HepG2 (cell line): ENCODE data around the gene ZKSCAN8. TPM values are rescaled to one million over a fixed set of nuclear protein-coding genes. Genes with fewer than 3 reads are reported as not detected.
A peak's percentile ranks its signal among the peaks of the same experiment; 100 is the strongest.

Experiments
- ATM ChIP-seq: fragments of 450-650 bp; IDR thresholded peaks from 2 replicates; pipeline ENCODE4 v1.7.1; 2017; ENCODE audit warnings: mild to moderate bottlenecking, borderline replicate concordance
- CAMTA2 ChIP-seq: sonication (generic); formaldehyde crosslinking; IDR thresholded peaks from 2 replicates; pipeline ENCODE4 v1.4.0; 2020; ENCODE audit warnings: mild to moderate bottlenecking, missing genetic modification reagents, borderline replicate concordance
- CEBPB ChIP-seq: IDR thresholded peaks from 2 replicates; pipeline ENCODE4 v1.6.1; 2011; ENCODE audit warnings: low read depth, low read length, improper control_type of control experiment, borderline replicate concordance
- DPF2 ChIP-seq: sonication (generic); formaldehyde crosslinking; IDR thresholded peaks from 2 replicates; pipeline ENCODE4 v1.4.0; 2020; ENCODE audit warnings: mild to moderate bottlenecking, low read depth, missing genetic modification reagents, borderline replicate concordance
- ERF ChIP-seq: IDR thresholded peaks from 2 replicates; pipeline ENCODE4 v1.6.1; 2018; ENCODE audit warnings: missing biosample characterization, missing genetic modification reagents
- GZF1 ChIP-seq: sonication (generic); formaldehyde crosslinking; IDR thresholded peaks from 2 replicates; pipeline ENCODE4 v1.5.1; 2020; ENCODE audit warnings: mild to moderate bottlenecking, missing genetic modification reagents
- HNRNPLL ChIP-seq: fragments of 200-400 bp; formaldehyde crosslinking; IDR thresholded peaks from 2 replicates; pipeline ENCODE4 v1.6.1; 2017; ENCODE audit warnings: mild to moderate bottlenecking, low read depth, low read length; ENCODE audit not compliant: poor library complexity, severe bottlenecking
- HOXD1 ChIP-seq: sonication (generic); formaldehyde crosslinking; IDR thresholded peaks from 2 replicates; pipeline ENCODE4 v1.5.0; 2020; ENCODE audit warnings: missing genetic modification reagents
- IRF9 ChIP-seq: sonication (generic); formaldehyde crosslinking; IDR thresholded peaks from 2 replicates; pipeline ENCODE4 v1.8.0; 2022; ENCODE audit warnings: missing genetic modification reagents, mild to moderate bottlenecking, borderline replicate concordance
- JARID2 ChIP-seq: sonication (generic); formaldehyde crosslinking; IDR thresholded peaks from 2 replicates; pipeline ENCODE4 v1.8.1; 2023; ENCODE audit warnings: missing genetic modification reagents, inconsistent platforms; ENCODE audit not compliant: insufficient replicate concordance
- JUNB ChIP-seq: sonication (generic); formaldehyde crosslinking; IDR thresholded peaks from 2 replicates; pipeline ENCODE4 v1.8.0; 2022; ENCODE audit warnings: missing genetic modification reagents, mild to moderate bottlenecking, borderline replicate concordance
- MLXIP ChIP-seq: sonication (generic); formaldehyde crosslinking; IDR thresholded peaks from 2 replicates; pipeline ENCODE4 v1.9.0; 2021; ENCODE audit warnings: missing genetic modification reagents, borderline replicate concordance
- POLR2G ChIP-seq: fragments of 200-400 bp; formaldehyde crosslinking; IDR thresholded peaks from 2 replicates; pipeline ENCODE4 v1.6.1; 2018; ENCODE audit warnings: mild to moderate bottlenecking, low read depth, low read length, moderate library complexity
- PTBP1 ChIP-seq: fragments of 200-400 bp; formaldehyde crosslinking; IDR thresholded peaks from 2 replicates; pipeline ENCODE4 v1.6.1; 2018; ENCODE audit warnings: low read length, low read depth; ENCODE audit not compliant: poor library complexity, severe bottlenecking
- RELA ChIP-seq: sonication (generic); formaldehyde crosslinking; IDR thresholded peaks from 2 replicates; pipeline ENCODE4 v1.4.0; 2020; ENCODE audit warnings: missing genetic modification reagents
- SPEN ChIP-seq: sonication (generic); formaldehyde crosslinking; IDR thresholded peaks from 2 replicates; pipeline ENCODE4 v1.5.1; 2020; ENCODE audit warnings: low read depth, mild to moderate bottlenecking, missing genetic modification reagents
- SUZ12 ChIP-seq: fragments of 150-350 bp; IDR thresholded peaks from 2 replicates; pipeline ENCODE4 v1.6.1; 2014; ENCODE audit warnings: low read depth, low read length
- ZBTB4 ChIP-seq: sonication (generic); formaldehyde crosslinking; IDR thresholded peaks from 2 replicates; pipeline ENCODE4 v1.4.0; 2020; ENCODE audit warnings: missing genetic modification reagents, mild to moderate bottlenecking, borderline replicate concordance
- ZNF430 ChIP-seq: sonication (generic); formaldehyde crosslinking; IDR thresholded peaks from 2 replicates; pipeline ENCODE4 v1.9.0; 2021; ENCODE audit warnings: mild to moderate bottlenecking, missing genetic modification reagents
- ZNF670 ChIP-seq: sonication (generic); formaldehyde crosslinking; IDR thresholded peaks from 2 replicates; pipeline ENCODE4 v1.8.0; 2022; ENCODE audit warnings: mild to moderate bottlenecking, missing genetic modification reagents, borderline replicate concordance
- ZNF746 ChIP-seq: sonication (generic); formaldehyde crosslinking; IDR thresholded peaks from 2 replicates; pipeline ENCODE4 v1.8.0; 2022; ENCODE audit warnings: mild to moderate bottlenecking, missing genetic modification reagents
- polyA plus RNA-seq, 8 experiments: library from polyadenylated mRNA; depleted of rRNA in 3 of 8; stranded (reverse) in 7 of 8; unstranded in 1 of 8; fragments of >200 nt; fragmentation: Illumina TruSeq in 4 of 8; extraction: Trizol in 4 of 8; gene quantifications; 2 replicates each; pipeline versions ENCODE4 v1.2.1 to v1.2.3, GENCODE V29; 2011 to 2016; ENCODE audit warnings: low read depth in 4 of 8, missing spikeins in 1 of 8, mixed read lengths in 1 of 8; ENCODE audit not compliant: insufficient read depth in 1 of 8
- total RNA-seq, 5 experiments: library from RNA; depleted of rRNA; stranded (reverse); fragments of >200 nt; fragmentation: Illumina TruSeq; extraction: Trizol; gene quantifications; 2 replicates each; pipeline ENCODE4 v1.2.3, GENCODE V29; 2016; ENCODE audit warnings: low read depth in 1 of 5

ZKSCAN8 gene
- total and polyA plus RNA-seq, 2 of the 13 experiments (the other 11 are each of a cell fraction or from before 2014, with no cell fraction given) = 12.4 to 20.9 TPM

GRCh38 chr6:28136585-28137504, 4.8 kb upstream of the ZKSCAN8 start (continued):
- TF ChIP-seq JARID2 (CRISPR knock-in tag) = peak; percentile 81
- TF ChIP-seq ZNF746 (CRISPR knock-in tag) = no peak
- peak; percentile 54 for TF ChIP-seq RELA (CRISPR knock-in tag)
- peak; percentile 90 for TF ChIP-seq ZBTB4 (CRISPR knock-in tag)
- TF ChIP-seq HNRNPLL = peak; percentile 66
- TF ChIP-seq GZF1 (CRISPR knock-in tag) = peak; percentile 83; the same call in 1 of the 2 replicates
- peak; percentile 98 for TF ChIP-seq IRF9 (CRISPR knock-in tag)
- no peak for TF ChIP-seq JUNB
- TF ChIP-seq DPF2 (CRISPR knock-in tag) = no peak
- no peak for TF ChIP-seq ATM
- TF ChIP-seq SUZ12 = no peak
- TF ChIP-seq CEBPB = no peak
- TF ChIP-seq SPEN (CRISPR knock-in tag) = peak; percentile 99
- TF ChIP-seq HOXD1 (CRISPR knock-in tag) = peak; percentile 90; the same call in 1 of the 2 replicates
- TF ChIP-seq MLXIP = no peak
- TF ChIP-seq CAMTA2 (CRISPR knock-in tag) = peak; percentile 88
- no peak for TF ChIP-seq PTBP1
- TF ChIP-seq ZNF670 (CRISPR knock-in tag) = no peak; the same call in 1 of the 2 replicates
- peak; percentile 64; the same call in 1 of the 2 replicates for TF ChIP-seq ERF (CRISPR knock-in tag)
- peak; percentile 94 for TF ChIP-seq POLR2G
- TF ChIP-seq ZNF430 (CRISPR knock-in tag) = peak; percentile 88
